ENCODE data around the gene RABGAP1L. TPM values are rescaled to one million over a fixed set of nuclear protein-coding genes. Genes with fewer than 3 reads are reported as not detected.

RABGAP1L gene
- total and polyA plus RNA-seq, 2 of the 8 experiments (the other 6 are each of a cell fraction or from before 2014, with no cell fraction given), result 33.3 to 156 TPM

- 80% methylated on average over 2 of the region's 2 CpGs; no CpG with 5 or more reads in 1 of the 2 experiments for WGBS, 2 experiments (ENCODE audit: extremely low coverage in 1 of 2, insufficient coverage in 1 of 2, insufficient read length in 1 of 2, insufficient replicate concordance in 2 of 2, low coverage in 1 of 2, low lambda C conversion rate in 2 of 2, missing lambda C conversion rate in 1 of 2)
- Histone ChIP-seq H4K20me1 (replicated peaks in 1 of 2; ENCODE audit: control insufficient read depth in 1 of 2, insufficient read depth in 2 of 2, low read length in 2 of 2) (no peaks in the 10 kb centered on the region), H3K18ac (ENCODE audit: extremely low read depth, low read length) (no peak overlapping the region), H3K4me1 (replicated peaks in 1 of 4; ENCODE audit: control insufficient read depth in 3 of 4, insufficient read depth in 4 of 4, low read length in 3 of 4) (no peaks in the 10 kb centered on the region), H2BK120ac (replicated peaks; ENCODE audit: low read depth, low read length) (no peak overlapping the region), H2BK12ac (ENCODE audit: low read depth, low read length) (no peak overlapping the region), H3K36me3 (ENCODE audit: control insufficient read depth in 2 of 4, insufficient read depth in 4 of 4, low read length in 3 of 4) (no peaks in the 10 kb centered on the region), H2BK20ac (ENCODE audit: low read length) (no peak overlapping the region), H2BK5ac (ENCODE audit: low read depth, low read length) (no peak overlapping the region), H3K4me2 (ENCODE audit: insufficient read depth in 1 of 2, low read depth in 2 of 2, low read length in 2 of 2) (no peak overlapping the region), H3K4me3 (ENCODE audit: extremely low read depth in 1 of 4, insufficient read depth in 2 of 4, low read depth in 3 of 4, low read length in 4 of 4) (no peak overlapping the region), H2AFZ (ENCODE audit: low read length) (no peak overlapping the region), H2BK15ac (ENCODE audit: low read length) (no peak overlapping the region), H4K8ac (ENCODE audit: extremely low read depth, insufficient read depth, low read length) (no peak overlapping the region), H3K79me2 (ENCODE audit: control insufficient read depth in 1 of 2, insufficient read depth in 2 of 2, low read length in 2 of 2) (no peaks in the 10 kb centered on the region), H3K4ac (replicated peaks; ENCODE audit: insufficient read length, low read depth, low read length) (no peak overlapping the region), H3K23me2 (ENCODE audit: low read depth, low read length) (no peaks in the 10 kb centered on the region), H3K23ac (ENCODE audit: insufficient read length) (no peak overlapping the region), H3K9me3 (ENCODE audit: insufficient read depth in 2 of 2, low read depth in 1 of 2, low read length in 1 of 2) (no peaks in the 10 kb centered on the region), H3K27ac (ENCODE audit: low read depth, low read length) (no peak overlapping the region), H4K91ac (replicated peaks; ENCODE audit: insufficient read length, low read length) (no peak overlapping the region), H2AK5ac (ENCODE audit: low read depth, low read length) (no peak overlapping the region), H3K27me3 (replicated peaks in 1 of 4; ENCODE audit: control insufficient read depth in 3 of 4, extremely low read depth in 1 of 4, insufficient read depth in 3 of 4, low read length in 3 of 4) (no peaks in the 10 kb centered on the region), H3K56ac (replicated peaks; ENCODE audit: insufficient read length, low read depth, low read length) (no peak overlapping the region), H4K5ac (ENCODE audit: insufficient read length, low read depth, low read length) (no peak overlapping the region), H3K9ac (replicated peaks in 1 of 4; ENCODE audit: extremely low read depth in 1 of 4, low read depth in 3 of 4, low read length in 3 of 4) (no peak overlapping the region), H3K79me1 (ENCODE audit: low read depth, low read length) (no peaks in the 10 kb centered on the region), H3K14ac (ENCODE audit: insufficient read length) (no peak overlapping the region)
- ChIA-PET CTCF (ENCODE audit: partially characterized antibody) (interaction anchor here (0.8 to 6.8 kb wide), 8 partner anchors 10 to 490 kb away, joined by 3 to 40 read pairs (median 5); no protein-coding TSS in a partner anchor), POLR2A (ENCODE audit: partially characterized antibody) (no interaction called here)
- DNase-seq (ENCODE audit: low read depth in 1 of 2, low spot score in 2 of 2) (no peak), FAIRE-seq (no peak)
- TF ChIP-seq SIN3A (conservative IDR thresholded peaks at IDR 0.05 in 1 of 2, IDR thresholded peaks at IDR 0.05 in 1 of 2; ENCODE audit: low read depth in 1 of 2, low read length in 2 of 2) (no peak), HDAC6 (IDR thresholded peaks at IDR 0.05; ENCODE audit: low read depth, low read length) (no peak), NANOG (IDR thresholded peaks at IDR 0.05; ENCODE audit: insufficient read depth, low read depth, low read length, poor library complexity, severe bottlenecking) (no peak), TBP (IDR thresholded peaks at IDR 0.05; ENCODE audit: low read depth, low read length) (no peak), POU5F1 (IDR thresholded peaks at IDR 0.05; ENCODE audit: low read depth, low read length) (no peak), RNF2 (IDR thresholded peaks at IDR 0.05; ENCODE audit: borderline replicate concordance, low read depth, low read length, missing control alignments, poor library complexity, severe bottlenecking) (no peak), MAFK (IDR thresholded peaks at IDR 0.05; ENCODE audit: low read depth, low read length) (no peak), PHF8 (conservative IDR thresholded peaks at IDR 0.05; ENCODE audit: low read depth, low read length) (no peak), NRF1 (IDR thresholded peaks at IDR 0.05; ENCODE audit: low read depth, low read length) (no peak), JUN (IDR thresholded peaks at IDR 0.05; ENCODE audit: low read depth, low read length) (no peak), ZNF274 (IDR thresholded peaks at IDR 0.05; ENCODE audit: borderline replicate concordance, extremely low read depth, low read length) (no peak), BCL11A (IDR thresholded peaks at IDR 0.05; ENCODE audit: low read depth in 2 of 2, low read length in 2 of 2) (no peak), SAP30 (IDR thresholded peaks at IDR 0.05; ENCODE audit: insufficient read depth, insufficient replicate concordance, low read length) (no peak)
- TF ChIP-seq, protein P1, sequence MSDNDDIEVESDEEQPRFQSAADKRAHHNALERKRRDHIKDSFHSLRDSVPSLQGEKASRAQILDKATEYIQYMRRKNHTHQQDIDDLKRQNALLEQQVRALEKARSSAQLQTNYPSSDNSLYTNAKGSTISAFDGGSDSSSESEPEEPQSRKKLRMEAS (IDR thresholded peaks at IDR 0.05), result no peak
Measured at GRCh38 chr1:174744886-174745285, 585.6 kb downstream of the RABGAP1L start.

All from H1 (cell line).